Measurements from ENCODE around the gene POM121.
"Not testable (repeated sequence)": the region's sequence is repeated elsewhere in the genome, so short reads cannot be mapped to it uniquely, and the experiment has no call there.

Gene POM121

GRCh38 chr7:72997887-72998468, 73.1 kb downstream of the POM121 start:
- DNase-seq (ENCODE audit: low read depth), result not testable (repeated sequence)

All from HS-5 (cell line).